CD4-positive, alpha-beta T cell treated with Interleukin-2 at 100 ng/mL for 4 hours (primary cell): ENCODE data around the gene SMPX.

Experiments
- DNase-seq: peaks from one replicate; pipeline ENCODE4 v3.0.0-alpha.2; 2020; ENCODE audit warnings: low spot score

The SMPX gene

GRCh38 chrX:21657318-21658151, 100.4 kb downstream of the SMPX start:
- DNase-seq: no peak

- no peak for DNase-seq
Observed at GRCh38 chrX:21656587-21657317, 101.2 kb downstream of the SMPX start.
